ENCODE data around the gene C1orf35. TPM values are rescaled to one million over a fixed set of nuclear protein-coding genes. Genes with fewer than 3 reads are reported as not detected.

The C1orf35 gene
- total and polyA plus RNA-seq, 12 donors: 5.0 to 42.0 (median 15.7) TPM

DNA sequence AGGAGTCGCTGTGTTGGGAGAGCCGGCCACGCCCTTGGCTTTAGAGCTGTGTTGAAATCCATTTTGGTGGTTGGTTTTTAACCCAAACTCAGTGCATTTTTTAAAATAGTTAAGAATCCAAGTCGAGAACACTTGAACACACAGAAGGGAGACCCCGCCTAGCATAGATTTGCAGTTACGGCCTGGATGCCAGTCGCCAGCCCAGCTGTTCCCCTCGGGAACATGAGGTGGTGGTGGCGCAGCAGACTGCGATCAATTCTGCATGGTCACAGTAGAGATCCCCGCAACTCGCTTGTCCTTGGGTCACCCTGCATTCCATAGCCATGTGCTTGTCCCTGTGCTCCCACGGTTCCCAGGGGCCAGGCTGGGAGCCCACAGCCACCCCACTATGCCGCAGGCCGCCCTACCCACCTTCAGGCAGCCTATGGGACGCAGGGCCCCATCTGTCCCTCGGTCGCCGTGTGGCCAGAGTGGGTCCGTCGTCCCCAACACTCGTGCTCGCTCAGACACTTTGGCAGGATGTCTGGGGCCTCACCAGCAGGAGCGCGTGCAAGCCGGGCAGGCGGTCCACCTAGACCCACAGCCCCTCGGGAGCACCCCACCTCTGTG is 4.7 kb downstream of the C1orf35 start:
- no peaks in the 10 kb centered on the region for H3K27me3 ChIP-seq
- H3K36me3 ChIP-seq (replicated peaks in 1 of 2): peaks cover 0 to 45% of the 10 kb centered on the region in 2 donors
- peaks cover 0 to 9% (median 0%) of the 10 kb centered on the region in 3 donors for H3K9me3 ChIP-seq (replicated peaks in 1 of 3)
- no peak overlapping the region for H3K27ac ChIP-seq
- WGBS, 4 donors: 89 to 91% (median 91%) methylated on average over 9 to 28 of the region's 28 CpGs
- TF ChIP-seq, protein P1, sequence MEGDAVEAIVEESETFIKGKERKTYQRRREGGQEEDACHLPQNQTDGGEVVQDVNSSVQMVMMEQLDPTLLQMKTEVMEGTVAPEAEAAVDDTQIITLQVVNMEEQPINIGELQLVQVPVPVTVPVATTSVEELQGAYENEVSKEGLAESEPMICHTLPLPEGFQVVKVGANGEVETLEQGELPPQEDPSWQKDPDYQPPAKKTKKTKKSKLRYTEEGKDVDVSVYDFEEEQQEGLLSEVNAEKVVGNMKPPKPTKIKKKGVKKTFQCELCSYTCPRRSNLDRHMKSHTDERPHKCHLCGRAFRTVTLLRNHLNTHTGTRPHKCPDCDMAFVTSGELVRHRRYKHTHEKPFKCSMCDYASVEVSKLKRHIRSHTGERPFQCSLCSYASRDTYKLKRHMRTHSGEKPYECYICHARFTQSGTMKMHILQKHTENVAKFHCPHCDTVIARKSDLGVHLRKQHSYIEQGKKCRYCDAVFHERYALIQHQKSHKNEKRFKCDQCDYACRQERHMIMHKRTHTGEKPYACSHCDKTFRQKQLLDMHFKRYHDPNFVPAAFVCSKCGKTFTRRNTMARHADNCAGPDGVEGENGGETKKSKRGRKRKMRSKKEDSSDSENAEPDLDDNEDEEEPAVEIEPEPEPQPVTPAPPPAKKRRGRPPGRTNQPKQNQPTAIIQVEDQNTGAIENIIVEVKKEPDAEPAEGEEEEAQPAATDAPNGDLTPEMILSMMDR (IDR thresholded peaks at IDR 0.05): no peak
- no peak for TF ChIP-seq POLR2A (IDR thresholded peaks at IDR 0.05)
- H3K4me1 ChIP-seq (replicated peaks in 1 of 2): peaks cover 12 to 27% of the 10 kb centered on the region in 2 donors
- H3K4me3 ChIP-seq: no peak overlapping the region
- intact Hi-C loops (cut with DNase I): no loop called here
- peak in 5 of 7 donors; percentile 4 to 55 (median 14) for DNase-seq

DNA sequence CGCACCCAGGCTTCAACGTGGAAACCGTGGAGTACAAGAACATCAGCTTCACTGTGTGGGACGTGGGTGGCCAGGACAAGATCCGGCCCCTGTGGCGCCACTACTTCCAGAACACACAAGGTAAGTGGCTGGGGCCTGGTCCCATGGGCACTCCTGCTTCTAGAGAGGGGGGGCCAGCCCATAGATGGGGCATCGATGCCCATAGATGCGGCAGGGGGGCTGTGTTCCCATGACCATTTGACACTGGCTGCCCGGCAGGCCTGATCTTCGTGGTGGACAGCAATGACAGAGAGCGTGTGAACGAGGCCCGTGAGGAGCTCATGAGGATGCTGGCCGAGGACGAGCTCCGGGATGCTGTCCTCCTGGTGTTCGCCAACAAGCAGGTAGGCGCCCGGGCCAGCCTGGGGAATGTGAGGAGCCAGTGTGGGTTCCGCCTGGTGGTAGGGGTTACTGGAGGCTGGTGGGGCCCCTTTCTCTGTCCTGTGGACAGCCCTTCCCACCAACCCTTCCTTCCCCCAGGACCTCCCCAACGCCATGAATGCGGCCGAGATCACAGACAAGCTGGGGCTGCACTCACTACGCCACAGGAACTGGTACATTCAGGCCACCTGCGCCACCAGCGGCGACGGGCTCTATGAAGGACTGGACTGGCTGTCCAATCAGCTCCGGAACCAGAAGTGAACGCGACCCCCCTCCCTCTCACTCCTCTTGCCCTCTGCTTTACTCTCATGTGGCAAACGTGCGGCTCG is 5.6 kb downstream of the C1orf35 start:
- TF ChIP-seq POLR2A (IDR thresholded peaks at IDR 0.05): no peak
- TF ChIP-seq, protein P1 (IDR thresholded peaks at IDR 0.05): no peak
- H3K4me3 ChIP-seq: no peak overlapping the region
- no peaks in the 10 kb centered on the region for H3K27me3 ChIP-seq
- 85 to 91% (median 87%) methylated on average over 29 to 34 of the region's 34 CpGs for WGBS, 4 donors
- peaks cover 0 to 52% of the 10 kb centered on the region in 2 donors for H3K36me3 ChIP-seq (replicated peaks in 1 of 2)
- peaks cover 11 to 31% of the 10 kb centered on the region in 2 donors for H3K4me1 ChIP-seq (replicated peaks in 1 of 2)
- peak; percentile 2 to 56 (median 19) for DNase-seq
- H3K27ac ChIP-seq: no peak overlapping the region
- peaks cover 0 to 9% (median 0%) of the 10 kb centered on the region in 3 donors for H3K9me3 ChIP-seq (replicated peaks in 1 of 3)
- intact Hi-C loops (cut with DNase I): no loop called here

DNA sequence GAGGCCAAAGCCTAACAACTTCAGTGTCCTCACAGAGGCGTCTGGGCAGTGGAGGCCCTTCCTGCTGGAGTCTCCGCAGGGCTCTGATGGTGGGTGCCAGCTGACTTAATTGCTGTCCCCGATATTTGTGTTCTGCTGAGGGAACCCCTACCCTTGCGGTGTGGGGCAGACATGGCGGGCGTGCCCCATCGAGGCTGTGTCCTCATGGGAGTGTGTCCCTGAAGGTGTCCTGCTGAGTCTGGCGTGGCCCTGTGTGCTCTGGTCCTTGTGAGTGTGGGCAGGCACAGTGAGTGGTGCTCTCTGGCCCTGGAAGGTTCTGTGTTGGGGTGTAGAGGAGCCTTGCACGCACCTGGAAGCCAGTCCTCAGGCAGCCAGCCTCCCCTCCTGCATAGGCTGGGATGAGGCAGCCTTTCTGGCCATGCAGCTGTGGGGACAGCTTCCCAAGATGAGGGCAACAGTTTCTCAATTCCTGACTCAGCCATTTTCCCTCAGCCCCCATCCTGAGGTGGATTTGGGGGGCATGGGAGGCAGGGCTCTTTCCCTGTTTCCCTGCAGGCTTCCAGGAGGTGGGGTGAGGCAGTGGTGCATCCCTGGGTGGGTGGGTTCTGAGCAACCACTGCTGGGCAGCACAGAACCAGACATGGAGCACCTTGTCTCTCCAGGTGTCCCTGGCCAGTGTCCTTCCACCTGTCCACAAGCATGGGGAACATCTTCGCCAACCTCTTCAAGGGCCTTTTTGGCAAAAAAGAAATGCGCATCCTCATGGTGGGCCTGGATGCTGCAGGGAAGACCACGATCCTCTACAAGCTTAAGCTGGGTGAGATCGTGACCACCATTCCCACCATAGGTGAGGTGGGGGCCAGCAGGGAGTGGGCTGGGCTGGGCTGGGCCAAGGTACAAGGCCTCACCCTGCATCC is 6.5 kb downstream of the C1orf35 start:
- H3K9me3 ChIP-seq (replicated peaks in 1 of 3): peaks cover 0 to 9% (median 0%) of the 10 kb centered on the region in 3 donors
- no peak overlapping the region for H3K4me3 ChIP-seq
- no peaks in the 10 kb centered on the region for H3K27me3 ChIP-seq
- H3K27ac ChIP-seq: peak overlapping the region in 1 of 5 donors; percentile 2
- TF ChIP-seq, protein P1 (IDR thresholded peaks at IDR 0.05): no peak
- TF ChIP-seq POLR2A (IDR thresholded peaks at IDR 0.05): no peak
- peak in 6 of 7 donors; percentile 0 to 48 (median 14) for DNase-seq
- H3K36me3 ChIP-seq (replicated peaks in 1 of 2): peaks cover 0 to 52% of the 10 kb centered on the region in 2 donors
- WGBS, 4 donors: 91 to 95% (median 94%) methylated on average over 6 to 13 of the region's 13 CpGs
- H3K4me1 ChIP-seq (replicated peaks in 1 of 2): peaks cover 6 to 32% of the 10 kb centered on the region in 2 donors
- intact Hi-C loops (cut with DNase I): no loop called here

Measured in adrenal gland (tissue), 12 donors.